Mucosa of stomach (tissue), 1 donor: ENCODE data around the gene GIGYF1.
A peak's percentile ranks its signal among the peaks of the same experiment; 100 is the strongest.

ENCODE experiments used
- H3K27me3 ChIP-seq: one replicate; pipeline ENCODE4 v1.7.0; 2013; ENCODE audit warnings: mild to moderate bottlenecking, low read length; ENCODE audit not compliant: control insufficient read depth, insufficient read depth
- H3K36me3 ChIP-seq: one replicate; pipeline ENCODE4 v1.7.0; 2013; ENCODE audit warnings: low read length; ENCODE audit not compliant: control insufficient read depth, insufficient read depth
- H3K4me1 ChIP-seq: one replicate; pipeline ENCODE4 v1.7.0; 2013; ENCODE audit warnings: mild to moderate bottlenecking, low read length; ENCODE audit not compliant: control insufficient read depth, insufficient read depth
- H3K4me3 ChIP-seq: one replicate; pipeline ENCODE4 v1.7.0; 2013; ENCODE audit warnings: low read length
- H3K9ac ChIP-seq: one replicate; pipeline ENCODE4 v1.7.0; 2013; ENCODE audit warnings: mild to moderate bottlenecking, low read length, moderate library complexity
- H3K9me3 ChIP-seq: one replicate; pipeline ENCODE4 v1.7.0; 2013; ENCODE audit warnings: mild to moderate bottlenecking, low read length, moderate library complexity; ENCODE audit not compliant: control insufficient read depth
- donor health status: Pancreatic carcinoma.

Gene GIGYF1

DNA sequence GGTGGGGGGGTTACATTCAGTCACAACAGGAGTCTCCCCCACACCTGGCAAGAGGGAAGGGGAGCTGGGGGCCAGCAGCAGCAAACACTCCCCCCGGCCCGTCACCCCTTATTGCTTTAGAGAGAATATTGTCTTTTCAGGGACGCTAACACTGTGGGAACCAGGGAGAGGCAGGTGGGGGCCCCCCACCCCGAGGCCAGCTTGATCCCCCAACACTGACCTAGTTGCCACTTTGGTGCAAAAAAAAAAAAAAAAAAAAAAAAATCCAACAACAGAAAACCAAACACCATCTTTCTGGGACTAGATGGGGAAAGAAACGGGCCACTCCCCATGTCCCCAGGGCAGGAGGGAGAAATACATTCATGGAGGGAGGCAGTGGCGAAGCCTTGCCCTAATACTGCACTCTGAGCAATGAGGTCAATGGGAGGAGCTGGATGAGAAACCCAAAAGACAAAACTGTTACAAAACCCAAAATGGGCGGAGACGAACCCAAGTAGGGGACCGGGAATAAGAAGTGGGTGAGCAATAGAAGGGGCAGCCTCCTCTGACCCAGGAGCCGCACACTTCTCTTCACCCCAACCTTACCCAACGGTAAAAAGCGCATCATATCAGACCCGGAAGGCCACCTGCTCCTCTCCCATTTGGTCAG is 14.0 kb downstream of the GIGYF1 start:
- Histone ChIP-seq H3K4me3 (no peak overlapping the region), H3K27me3 (no peaks in the 10 kb centered on the region), H3K9me3 (no peaks in the 10 kb centered on the region), H3K9ac (no peak overlapping the region), H3K36me3 (peaks cover 28% of the 10 kb centered on the region), H3K4me1 (peaks cover 11% of the 10 kb centered on the region)

DNA sequence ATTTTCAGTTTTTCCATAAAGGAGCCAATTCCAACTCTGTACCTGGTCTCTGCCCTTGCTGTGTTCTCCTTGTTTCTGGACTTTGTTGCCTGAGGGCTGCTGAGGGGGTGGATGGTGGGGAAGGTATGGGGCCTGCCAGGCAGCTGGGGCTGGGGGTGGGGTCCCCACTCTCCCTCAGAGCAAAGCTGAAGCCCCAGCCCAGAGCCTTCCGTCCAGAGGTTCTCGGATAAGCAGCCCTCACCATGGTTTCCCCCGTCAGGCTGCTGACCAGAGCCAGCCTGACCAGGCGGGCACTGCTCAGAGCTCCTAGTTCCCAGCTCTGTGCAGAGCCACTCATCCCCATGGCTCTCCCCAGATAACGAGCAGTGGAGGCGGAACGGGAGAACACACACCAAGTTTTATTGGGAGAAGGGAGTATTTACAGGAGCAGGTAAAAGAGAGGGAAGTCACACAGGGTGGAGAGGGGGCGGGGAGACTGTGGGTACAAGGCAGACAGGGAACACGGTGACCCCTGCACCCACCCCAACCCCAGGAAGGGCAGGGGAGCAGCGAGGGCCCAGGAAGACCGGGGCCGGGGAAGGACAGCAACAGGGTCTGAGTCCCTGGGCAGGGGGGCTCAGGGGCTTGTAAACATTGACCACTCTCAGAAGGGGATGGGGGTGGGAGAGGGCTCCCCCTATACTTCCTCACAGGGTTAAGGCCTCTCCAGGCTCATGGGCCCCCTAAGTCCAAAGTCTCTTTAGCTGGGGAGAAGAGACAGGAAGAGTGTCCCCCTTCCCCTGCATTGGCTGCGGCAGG is 14.7 kb downstream of the GIGYF1 start:
- H3K36me3 ChIP-seq, result peaks cover 28% of the 10 kb centered on the region
- peaks cover 11% of the 10 kb centered on the region for H3K4me1 ChIP-seq
- H3K9ac ChIP-seq, result no peak overlapping the region

DNA sequence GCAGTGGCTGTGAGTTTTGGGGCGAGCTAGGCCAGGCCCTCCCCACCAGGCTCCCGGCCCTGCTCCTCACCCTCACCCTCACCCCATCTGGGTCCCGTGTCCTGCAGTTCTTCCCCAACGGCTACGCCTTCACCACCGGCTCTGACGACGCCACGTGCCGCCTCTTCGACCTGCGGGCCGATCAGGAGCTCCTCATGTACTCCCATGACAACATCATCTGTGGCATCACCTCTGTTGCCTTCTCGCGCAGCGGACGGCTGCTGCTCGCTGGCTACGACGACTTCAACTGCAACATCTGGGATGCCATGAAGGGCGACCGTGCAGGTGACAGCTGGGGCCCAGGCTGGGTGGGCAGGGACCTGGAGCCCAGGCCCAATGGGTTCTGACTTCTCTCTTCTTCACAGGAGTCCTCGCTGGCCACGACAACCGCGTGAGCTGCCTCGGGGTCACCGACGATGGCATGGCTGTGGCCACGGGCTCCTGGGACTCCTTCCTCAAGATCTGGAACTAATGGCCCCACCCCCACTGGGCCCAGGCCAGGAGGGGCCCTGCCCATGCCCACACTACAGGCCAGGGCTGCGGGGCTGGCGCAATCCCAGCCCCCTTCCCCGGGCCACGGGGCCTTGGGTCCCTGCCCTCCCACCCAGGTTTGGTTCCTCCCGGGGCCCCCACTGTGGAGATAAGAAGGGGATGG is 15.6 kb downstream of the GIGYF1 start:
- Histone ChIP-seq H3K4me3 (no peak overlapping the region), H3K9ac (no peak overlapping the region), H3K4me1 (peaks cover 11% of the 10 kb centered on the region), H3K36me3 (peaks cover 25% of the 10 kb centered on the region), H3K27me3 (no peaks in the 10 kb centered on the region), H3K9me3 (no peaks in the 10 kb centered on the region)

More for the DNA sequence above, 14.7 kb downstream of the GIGYF1 start:
- H3K4me3 ChIP-seq, result no peak overlapping the region
- no peaks in the 10 kb centered on the region for H3K9me3 ChIP-seq
- H3K27me3 ChIP-seq, result no peaks in the 10 kb centered on the region

DNA sequence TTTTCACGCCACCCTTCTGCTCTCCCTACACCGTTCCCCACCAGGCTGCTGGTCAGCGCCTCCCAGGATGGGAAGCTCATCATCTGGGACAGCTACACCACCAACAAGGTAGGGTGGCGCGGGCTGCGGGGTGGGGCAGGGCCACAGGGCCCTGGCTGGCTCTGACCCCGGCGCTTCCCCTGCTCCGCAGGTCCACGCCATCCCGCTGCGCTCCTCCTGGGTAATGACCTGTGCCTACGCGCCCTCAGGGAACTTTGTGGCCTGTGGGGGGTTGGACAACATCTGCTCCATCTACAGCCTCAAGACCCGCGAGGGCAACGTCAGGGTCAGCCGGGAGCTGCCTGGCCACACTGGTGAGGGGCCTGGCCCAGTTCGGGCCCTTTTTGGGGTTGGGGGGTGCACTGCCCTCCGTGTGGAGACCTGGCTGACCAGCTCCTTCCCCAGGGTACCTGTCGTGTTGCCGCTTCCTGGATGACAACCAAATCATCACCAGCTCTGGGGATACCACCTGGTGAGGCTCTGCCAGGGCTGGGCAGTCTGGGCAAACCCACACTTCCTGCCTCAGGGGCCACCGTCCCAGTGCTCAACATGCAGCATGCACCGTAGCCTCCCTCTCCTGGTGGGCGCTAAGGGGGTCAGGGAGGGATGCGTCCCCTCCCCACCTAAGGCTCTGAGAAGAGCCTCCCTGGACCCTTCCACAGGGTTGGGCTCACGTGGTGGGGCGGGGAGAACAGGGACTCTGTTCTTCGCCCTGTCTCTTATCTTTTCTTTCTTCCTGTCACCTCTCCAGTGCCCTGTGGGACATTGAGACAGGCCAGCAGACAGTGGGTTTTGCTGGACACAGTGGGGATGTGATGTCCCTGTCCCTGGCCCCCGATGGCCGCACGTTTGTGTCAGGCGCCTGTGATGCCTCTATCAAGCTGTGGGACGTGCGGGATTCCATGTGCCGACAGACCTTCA is 16.5 kb downstream of the GIGYF1 start:
- Histone ChIP-seq H3K36me3 (peaks cover 21% of the 10 kb centered on the region), H3K4me3 (no peak overlapping the region), H3K9ac (no peak overlapping the region), H3K9me3 (no peaks in the 10 kb centered on the region), H3K27me3 (no peaks in the 10 kb centered on the region), H3K4me1 (peaks cover 11% of the 10 kb centered on the region)

DNA sequence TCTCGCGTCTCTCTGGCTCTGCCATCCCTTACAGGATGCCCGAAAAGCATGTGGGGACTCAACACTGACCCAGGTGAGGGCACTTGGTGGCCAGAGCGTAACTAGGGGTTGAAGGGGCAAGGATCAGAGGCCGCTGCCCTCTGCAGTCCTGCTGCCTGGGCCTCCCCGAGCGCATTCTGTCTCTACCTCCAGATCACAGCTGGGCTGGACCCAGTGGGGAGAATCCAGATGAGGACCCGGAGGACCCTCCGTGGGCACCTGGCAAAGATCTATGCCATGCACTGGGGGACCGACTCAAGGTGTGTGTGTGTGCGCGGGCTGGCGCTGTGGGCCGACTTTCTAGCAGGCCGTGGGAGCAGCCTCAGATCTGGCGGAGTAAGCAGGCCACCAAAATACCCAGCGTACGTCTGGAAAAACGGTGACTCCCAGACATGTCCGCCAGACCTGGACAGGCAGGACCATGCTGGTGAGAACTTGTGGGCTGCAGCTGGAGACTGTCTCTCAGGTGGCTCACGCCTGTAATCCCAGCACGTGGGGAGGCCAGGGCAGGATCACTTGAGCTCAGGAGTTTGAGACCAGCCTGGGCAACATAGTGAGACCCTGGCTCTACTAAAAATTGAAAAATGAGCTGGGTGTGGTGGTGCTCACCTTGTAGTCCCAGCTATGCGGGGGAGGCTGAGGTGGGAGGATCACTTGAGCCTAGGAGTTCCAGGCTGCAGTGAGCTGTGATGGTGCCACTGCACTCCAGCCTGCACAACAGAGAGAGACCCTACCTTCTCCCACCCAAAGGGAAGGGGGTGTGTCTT is 17.3 kb downstream of the GIGYF1 start:
- Histone ChIP-seq H3K27me3 (no peaks in the 10 kb centered on the region), H3K4me1 (peaks cover 11% of the 10 kb centered on the region), H3K9ac (peak overlapping the region; percentile 47), H3K4me3 (no peak overlapping the region), H3K9me3 (no peaks in the 10 kb centered on the region), H3K36me3 (peaks cover 21% of the 10 kb centered on the region)

DNA sequence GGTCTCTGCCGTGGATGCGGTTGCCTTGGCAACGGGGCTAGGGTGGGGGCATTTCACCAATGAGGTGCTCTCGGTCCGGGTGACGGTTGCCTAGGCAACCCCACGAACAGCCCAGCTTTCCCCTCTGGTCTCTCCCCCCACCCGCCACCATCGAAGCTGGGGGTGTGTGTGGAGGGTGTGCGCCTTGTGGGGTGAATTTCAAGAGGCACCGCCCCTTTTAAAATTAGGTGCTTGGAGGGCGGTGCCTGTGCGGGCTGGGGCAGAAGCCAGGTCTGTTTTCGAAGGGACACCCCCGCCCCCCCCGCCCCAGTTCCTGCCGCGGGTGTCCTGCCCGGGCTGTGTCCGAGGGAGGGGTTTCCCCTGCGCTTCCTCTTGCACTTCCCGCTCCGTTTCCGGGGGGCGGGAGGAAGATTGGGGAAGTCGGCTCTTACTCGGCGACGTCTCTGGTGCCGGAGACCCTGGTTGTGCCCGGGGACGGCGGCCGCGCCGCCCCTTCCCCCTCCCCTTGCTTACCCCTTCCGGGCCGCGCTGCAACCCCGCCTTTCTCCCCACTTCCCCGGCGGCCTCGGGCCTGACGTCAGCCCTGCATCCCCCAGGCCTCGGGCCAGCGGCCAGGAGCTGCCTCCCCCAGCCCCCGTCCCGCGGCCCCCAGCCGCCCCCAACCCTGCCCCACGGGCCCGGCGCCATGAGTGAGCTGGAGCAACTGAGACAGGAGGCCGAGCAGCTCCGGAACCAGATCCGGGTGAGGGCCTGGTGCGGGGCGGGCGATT is 18.3 kb downstream of the GIGYF1 start:
- Histone ChIP-seq H3K9me3 (no peaks in the 10 kb centered on the region), H3K4me1 (peaks cover 11% of the 10 kb centered on the region), H3K9ac (peak overlapping the region; percentile 47), H3K27me3 (no peaks in the 10 kb centered on the region), H3K4me3 (no peak overlapping the region), H3K36me3 (peaks cover 21% of the 10 kb centered on the region)

DNA sequence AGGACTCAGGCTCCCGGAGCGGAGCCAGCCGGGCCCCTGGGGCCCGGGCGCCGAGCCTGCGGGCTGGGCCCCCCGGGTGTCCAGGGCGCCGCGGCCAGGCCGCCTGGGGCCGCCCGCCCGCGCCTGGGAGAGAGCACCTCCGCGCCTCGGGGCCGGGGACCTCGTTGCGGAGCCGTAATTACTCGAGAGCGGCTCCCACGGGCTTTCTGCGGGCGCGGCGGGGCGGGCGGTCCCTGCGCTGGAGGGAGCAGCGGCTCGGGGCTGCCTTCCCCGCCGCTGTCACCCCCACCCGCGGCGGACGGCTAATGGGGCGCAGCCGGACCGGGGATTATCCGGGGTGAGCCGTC is 19.0 kb downstream of the GIGYF1 start:
- H3K9ac ChIP-seq, result peak overlapping the region; percentile 94
- peaks cover 21% of the 10 kb centered on the region for H3K36me3 ChIP-seq
- no peak overlapping the region for H3K4me3 ChIP-seq
- H3K4me1 ChIP-seq, result peaks cover 11% of the 10 kb centered on the region
- H3K27me3 ChIP-seq, result no peaks in the 10 kb centered on the region
- no peaks in the 10 kb centered on the region for H3K9me3 ChIP-seq

DNA sequence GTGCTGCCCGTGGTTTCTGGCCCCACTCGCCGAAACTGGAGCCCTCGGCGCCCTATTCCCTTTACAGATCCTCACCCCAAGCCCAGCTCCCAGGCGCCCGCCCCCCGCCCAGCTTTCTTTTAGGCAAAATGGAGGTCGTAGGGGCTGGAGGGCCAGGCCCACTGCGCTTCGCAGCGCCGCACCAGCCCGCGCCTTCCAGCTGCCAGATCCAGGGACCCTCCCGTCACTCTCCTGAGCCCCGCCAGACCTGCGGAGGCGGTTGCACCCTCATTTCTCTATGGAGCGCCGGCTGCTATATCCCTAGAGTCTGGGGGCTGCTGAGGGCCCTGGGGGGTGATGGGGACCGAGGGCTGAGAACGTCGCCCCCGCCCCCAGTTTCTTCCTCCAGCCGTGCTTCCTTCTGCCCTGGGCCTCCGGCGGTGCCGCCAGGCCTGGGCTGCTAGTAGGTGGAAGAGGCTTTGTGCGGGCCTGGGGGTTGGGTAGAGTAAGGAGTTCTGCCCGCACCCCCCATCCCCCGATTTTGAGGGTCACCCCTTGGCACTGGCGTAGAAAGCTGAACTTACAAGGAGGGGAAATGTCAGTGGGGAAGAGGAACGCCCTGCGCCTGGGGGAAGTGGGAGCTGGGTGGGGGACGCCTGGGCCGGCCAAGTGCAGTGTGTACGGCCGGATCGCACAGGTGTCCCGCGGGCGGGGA is 19.5 kb downstream of the GIGYF1 start:
- Histone ChIP-seq H3K27me3 (no peaks in the 10 kb centered on the region), H3K36me3 (peaks cover 21% of the 10 kb centered on the region), H3K9me3 (no peaks in the 10 kb centered on the region), H3K9ac (peak overlapping the region; percentile 94), H3K4me3 (peak overlapping the region; percentile 61), H3K4me1 (peaks cover 6% of the 10 kb centered on the region)

- Histone ChIP-seq H3K27me3 (no peaks in the 10 kb centered on the region), H3K9me3 (no peaks in the 10 kb centered on the region), H3K4me3 (peak overlapping the region; percentile 61), H3K36me3 (peaks cover 16% of the 10 kb centered on the region), H3K4me1 (peaks cover 6% of the 10 kb centered on the region), H3K9ac (peak overlapping the region; percentile 94)
These were observed 20.1 kb downstream of the GIGYF1 start for GRCh38 chr7:100673942-100674410.

DNA sequence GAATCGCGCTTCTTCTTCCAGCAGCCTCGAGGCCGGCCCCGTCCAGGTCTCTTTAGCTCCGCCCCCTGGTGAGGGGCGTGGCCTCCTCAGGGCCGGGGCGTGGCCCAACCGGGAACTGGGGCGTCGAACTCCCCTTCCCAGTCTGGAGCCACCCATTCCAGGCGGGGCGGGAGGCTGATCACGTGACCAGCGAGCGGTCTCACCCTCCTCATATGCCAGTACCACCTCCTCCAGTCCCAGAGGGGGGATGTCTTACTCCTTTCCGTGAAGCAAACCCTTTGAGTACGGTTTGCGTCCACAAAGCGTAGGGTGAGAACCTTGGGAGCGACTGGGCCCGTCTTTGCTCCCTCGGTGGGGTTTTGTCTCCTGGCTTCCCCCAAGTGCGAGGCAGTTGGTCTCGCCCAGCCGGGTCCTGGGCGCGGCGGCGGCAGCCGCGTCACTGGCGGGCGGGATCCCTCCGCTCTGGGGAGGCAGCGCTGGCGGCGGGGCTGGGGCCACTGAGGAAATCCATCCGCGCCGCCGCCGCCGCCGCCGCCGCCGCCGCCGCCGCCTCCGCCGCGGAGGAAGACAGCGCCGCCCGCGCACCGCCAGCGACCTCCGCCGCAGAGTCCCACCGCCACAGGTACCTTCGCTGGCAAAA is 20.6 kb downstream of the GIGYF1 start, which contains the start of gene GNB2:
Gene GNB2 (plus strand): TSS at position 439 of the 640 bp plus-strand sequence. CDS start 2,526 bp downstream, outside the sequence.
- no peaks in the 10 kb centered on the region for H3K9me3 ChIP-seq
- H3K9ac ChIP-seq, result peak within 1 kb of the TSS; percentile 94
- H3K4me3 ChIP-seq, result peak within 1 kb of the TSS; percentile 61
- no peaks in the 10 kb centered on the region for H3K27me3 ChIP-seq
- peaks cover 15% of the 10 kb centered on the region for H3K36me3 ChIP-seq
- peaks cover 6% of the 10 kb centered on the region for H3K4me1 ChIP-seq
